HepG2 (cell line): Measurements from ENCODE around the gene ANP32D. TPM values are rescaled to one million over a fixed set of nuclear protein-coding genes. Genes with fewer than 3 reads are reported as not detected.

ENCODE experiments used
- ATAC-seq: fragments of 200-7000 bp; cut with Tn5 transposase; 3 replicates; pipeline ENCODE4 v1.9.1; 2020; ENCODE audit warnings: mild to moderate bottlenecking, moderate library complexity
- BruUV-seq: library from RNA; stranded (reverse); fragments of 400-500 nt; replicated peaks from 2 replicates; lab custom pipeline; 2021; lab: Mats Ljungman, UMichigan
- CTCF ChIA-PET: fragments of 300-600 bp; formaldehyde crosslinking; extraction: SDS; loops from one replicate; lab custom pipeline; 2021; ENCODE audit warnings: low total read pairs, inconsistent platforms, low intra/inter-chr PET ratio; lab: Yijun Ruan, JAX
- POLR2A ChIA-PET: fragments of 350-600 bp; sonication (Branson Sonifier 250); formaldehyde crosslinking; loops from one replicate; lab custom pipeline; 2020; ENCODE audit warnings: antibody characterized with exemption, inconsistent platforms; lab: Yijun Ruan, JAX
- DNase-seq: peaks from one replicate; pipeline ENCODE4 v3.0.0-alpha.2; 2015; ENCODE audit warnings: low spot score
- FAIRE-seq: peaks from 3 replicates; lab custom pipeline; 2011; peaks lifted over from hg19 to GRCh38; lab: Jason Lieb, UNC
- H2AFZ ChIP-seq: one replicate; pipeline ENCODE4 v1.6.1; 2011; ENCODE audit warnings: low read length, inconsistent platforms
- H3K27ac ChIP-seq: fragments of 300-600 bp; 3 replicates; pipeline ENCODE4 v1.8.0; 2011; ENCODE audit warnings: mixed run types, mild to moderate bottlenecking, mixed read lengths, low read length, inconsistent platforms; ENCODE audit not compliant: insufficient read depth; ENCODE audit errors: extremely low read length
- H3K27me3 ChIP-seq, 2 experiments: fragments of 200-600 bp in 1 of 2; 2 replicates in 1 of 2; 3 replicates in 1 of 2; pipeline versions ENCODE4 v1.6.0 to v1.8.0; 2011; ENCODE audit warnings: low read length in 2 of 2, mild to moderate bottlenecking in 2 of 2, moderate library complexity in 2 of 2, inconsistent platforms in 1 of 2; ENCODE audit not compliant: insufficient read depth in 2 of 2, control insufficient read depth in 1 of 2
- H3K36me3 ChIP-seq, 2 experiments: fragments of 200-600 bp in 1 of 2; replicated peaks in 1 of 2; 2 replicates in 1 of 2; 3 replicates in 1 of 2; pipeline versions ENCODE4 v1.5.1 to v1.8.0; 2011; ENCODE audit warnings: low read length in 2 of 2, inconsistent platforms in 1 of 2; ENCODE audit not compliant: insufficient read depth in 2 of 2, control insufficient read depth in 1 of 2
- H3K4me1 ChIP-seq: 2 replicates; pipeline ENCODE4 v1.5.1; 2012; ENCODE audit warnings: low read length, inconsistent platforms; ENCODE audit not compliant: insufficient read depth
- H3K4me2 ChIP-seq: 2 replicates; pipeline ENCODE4 v1.6.0; 2011; ENCODE audit warnings: low read depth, low read length, inconsistent platforms
- H3K4me3 ChIP-seq, 3 experiments: fragments of 200-600 bp in 1 of 3; sonication (generic), shearing (Covaris generic) in 1 of 3; replicated peaks in 1 of 3; 2 replicates each; pipeline ENCODE4 v1.5.1; 2011 to 2016; ENCODE audit warnings: low read length in 3 of 3, inconsistent platforms in 2 of 3, low read depth in 2 of 3, mild to moderate bottlenecking in 2 of 3, control low read depth in 1 of 3, mixed read lengths in 1 of 3; ENCODE audit not compliant: insufficient read depth in 1 of 3
- H3K79me2 ChIP-seq: one replicate; pipeline ENCODE4 v1.6.1; 2011; ENCODE audit warnings: low read length, inconsistent platforms; ENCODE audit not compliant: insufficient read depth
- H3K9ac ChIP-seq: 2 replicates; pipeline ENCODE4 v1.6.0; 2011; ENCODE audit warnings: mild to moderate bottlenecking, low read depth, low read length, inconsistent platforms; ENCODE audit not compliant: insufficient read depth
- H3K9me3 ChIP-seq: 2 replicates; pipeline ENCODE4 v1.5.1; 2012; ENCODE audit warnings: mild to moderate bottlenecking, low read length
- H4K20me1 ChIP-seq: 2 replicates; pipeline ENCODE4 v1.6.0; 2011; ENCODE audit warnings: inconsistent platforms, mild to moderate bottlenecking, low read length, moderate library complexity; ENCODE audit not compliant: insufficient read depth
- BHLHE40 ChIP-seq: IDR thresholded peaks from 2 replicates; pipeline ENCODE4 v1.6.1; 2011; ENCODE audit warnings: low read length, improper control_type of control experiment
- CBX5 ChIP-seq: sonication (generic); formaldehyde crosslinking; IDR thresholded peaks from 2 replicates; pipeline ENCODE4 v1.4.0; 2020; ENCODE audit warnings: missing genetic modification reagents, borderline replicate concordance
- DNMT1 ChIP-seq: sonication (generic); formaldehyde crosslinking; IDR thresholded peaks from 2 replicates; pipeline ENCODE4 v1.5.1; 2020; ENCODE audit warnings: mild to moderate bottlenecking, missing genetic modification reagents
- ETV6 ChIP-seq: sonication (generic); formaldehyde crosslinking; conservative IDR thresholded peaks from 2 replicates; pipeline ENCODE4 v1.4.0; 2020; ENCODE audit warnings: missing genetic modification reagents
- HNRNPL ChIP-seq: fragments of 200-400 bp; formaldehyde crosslinking; IDR thresholded peaks from 2 replicates; pipeline ENCODE4 v1.6.1; 2017; ENCODE audit warnings: mild to moderate bottlenecking, low read depth, low read length
- MED8 ChIP-seq: sonication (generic); formaldehyde crosslinking; IDR thresholded peaks from 2 replicates; pipeline ENCODE4 v1.8.1; 2023; ENCODE audit warnings: mild to moderate bottlenecking, missing genetic modification reagents; ENCODE audit not compliant: insufficient replicate concordance
- NCOA1 ChIP-seq: sonication (generic); formaldehyde crosslinking; IDR thresholded peaks from 2 replicates; pipeline ENCODE4 v1.9.0; 2021; ENCODE audit warnings: missing genetic modification reagents
- RFX5 ChIP-seq: IDR thresholded peaks from 2 replicates; pipeline ENCODE4 v1.6.1; 2011; ENCODE audit warnings: low read depth, low read length, improper control_type of control experiment
- RXRB ChIP-seq: IDR thresholded peaks from 2 replicates; pipeline ENCODE4 v1.6.1; 2016; ENCODE audit warnings: borderline replicate concordance, missing genetic modification reagents, missing compliant biosample characterization
- TAF1 ChIP-seq: sonication (generic); formaldehyde crosslinking; IDR thresholded peaks from 2 replicates; pipeline ENCODE4 v1.4.0; 2020; ENCODE audit warnings: missing genetic modification reagents
- XRCC5 ChIP-seq: fragments of 200-400 bp; formaldehyde crosslinking; optimal IDR thresholded peaks from 2 replicates; pipeline ENCODE3; 2017; ENCODE audit warnings: mild to moderate bottlenecking, low read length
- ZBTB7A ChIP-seq: sonication (generic); formaldehyde crosslinking; IDR thresholded peaks from 2 replicates; pipeline ENCODE4 v1.8.0; 2022; ENCODE audit warnings: mild to moderate bottlenecking, missing genetic modification reagents
- ZMYM2 ChIP-seq: sonication (generic); formaldehyde crosslinking; IDR thresholded peaks from 2 replicates; pipeline ENCODE4 v1.8.0; 2022; ENCODE audit warnings: mild to moderate bottlenecking, missing genetic modification reagents
- ZNF333 ChIP-seq: sonication (generic); formaldehyde crosslinking; IDR thresholded peaks from 2 replicates; pipeline ENCODE4 v1.4.0; 2020; ENCODE audit warnings: mild to moderate bottlenecking, missing genetic modification reagents, borderline replicate concordance
- ZNF83 ChIP-seq: sonication (generic); formaldehyde crosslinking; IDR thresholded peaks from 2 replicates; pipeline ENCODE4 v1.4.0; 2020; ENCODE audit warnings: missing genetic modification reagents, mild to moderate bottlenecking, borderline replicate concordance
- ZZZ3 ChIP-seq: sonication (generic); formaldehyde crosslinking; IDR thresholded peaks from 2 replicates; pipeline ENCODE4 v1.4.0; 2020; ENCODE audit warnings: missing genetic modification reagents, mild to moderate bottlenecking, borderline replicate concordance
- WGBS: methylation state at CpG from one replicate; pipeline ENCODE4 v1.1.6; 2017; ENCODE audit warnings: low lambda C conversion rate; 5-methylcytosine and 5-hydroxymethylcytosine counted together
- in situ Hi-C: cut with HindIII; loops from 2 replicates; pipeline ENCODE4 v1.10.0; 2017; ENCODE audit warnings: low pct_unique_long_range_greater_than_20kb; ENCODE audit not compliant: extremely low pct_ligation_motif_present
- intact Hi-C: fragments of 100-400 bp; cut with micrococcal nuclease; formaldehyde crosslinking; loops from one replicate; pipeline ENCODE4 v1.10.0; 2022; ENCODE audit not compliant: unreplicated experiment
- polyA plus RNA-seq, 8 experiments: library from polyadenylated mRNA; depleted of rRNA in 3 of 8; stranded (reverse) in 7 of 8; unstranded in 1 of 8; fragments of >200 nt; fragmentation: Illumina TruSeq in 4 of 8; extraction: Trizol in 4 of 8; gene quantifications; 2 replicates each; pipeline versions ENCODE4 v1.2.1 to v1.2.3, GENCODE V29; 2011 to 2016; ENCODE audit warnings: low read depth in 4 of 8, missing spikeins in 1 of 8, mixed read lengths in 1 of 8; ENCODE audit not compliant: insufficient read depth in 1 of 8
- total RNA-seq, 5 experiments: library from RNA; depleted of rRNA; stranded (reverse); fragments of >200 nt; fragmentation: Illumina TruSeq; extraction: Trizol; gene quantifications; 2 replicates each; pipeline ENCODE4 v1.2.3, GENCODE V29; 2016; ENCODE audit warnings: low read depth in 1 of 5
- TF ChIP-seq, protein P1 (sequence below): sonication (generic); IDR thresholded peaks from 2 replicates; pipeline ENCODE4 v1.6.1; 2016; ENCODE audit warnings: low read depth, borderline replicate concordance
- TF ChIP-seq, protein P2 (sequence below): conservative IDR thresholded peaks from 2 replicates; pipeline ENCODE4 v1.6.1; 2018; ENCODE audit warnings: missing genetic modification reagents
- TF ChIP-seq, protein P3 (sequence below): sonication (generic); formaldehyde crosslinking; IDR thresholded peaks from 2 replicates; pipeline ENCODE4; 2020; ENCODE audit warnings: missing genetic modification reagents, mild to moderate bottlenecking, borderline replicate concordance
- TF ChIP-seq, protein P4 (sequence below): sonication (generic); formaldehyde crosslinking; IDR thresholded peaks from 2 replicates; pipeline ENCODE4 v1.4.0; 2020; ENCODE audit warnings: missing genetic modification reagents, low read depth, mild to moderate bottlenecking, borderline replicate concordance

ANP32D gene
- total and polyA plus RNA-seq, 2 of the 13 experiments (the other 11 are each of a cell fraction or from before 2014, with no cell fraction given), result not detected

DNA sequence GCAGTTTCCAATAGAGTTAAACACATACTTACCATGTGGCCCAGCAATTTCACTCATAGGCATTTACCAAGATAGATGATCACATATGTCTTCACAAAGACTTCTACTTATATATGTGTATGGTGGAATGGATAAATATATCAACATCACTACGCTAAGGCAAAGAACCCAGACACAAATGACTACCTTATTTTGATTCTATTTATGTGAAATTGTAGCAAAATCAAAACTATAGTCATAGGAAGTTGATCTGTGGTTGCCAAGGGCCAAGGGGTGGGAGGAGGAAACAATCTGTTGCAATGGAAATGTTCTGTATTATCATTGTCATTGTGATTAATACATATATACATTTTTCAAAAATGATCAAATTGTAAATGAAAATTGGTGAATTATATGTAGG, 47.7 kb upstream of the ANP32D start:
- Histone ChIP-seq H3K36me3 (no peaks in the 10 kb centered on the region), H3K27ac (no peak overlapping the region), H3K9me3 (no peaks in the 10 kb centered on the region), H3K9ac (no peak overlapping the region), H3K4me1 (no peaks in the 10 kb centered on the region), H3K4me2 (no peak overlapping the region), H3K79me2 (no peaks in the 10 kb centered on the region), H4K20me1 (no peaks in the 10 kb centered on the region), H3K4me3 (no peak overlapping the region), H2AFZ (no peak overlapping the region), H3K27me3 (no peaks in the 10 kb centered on the region)
- ChIA-PET POLR2A (no interaction called here), CTCF (no interaction called here)
- DNase-seq (no peak), ATAC-seq (no peak), FAIRE-seq (no peak)
- BruUV-seq, result no TSS peak
- TF ChIP-seq, protein P1, sequence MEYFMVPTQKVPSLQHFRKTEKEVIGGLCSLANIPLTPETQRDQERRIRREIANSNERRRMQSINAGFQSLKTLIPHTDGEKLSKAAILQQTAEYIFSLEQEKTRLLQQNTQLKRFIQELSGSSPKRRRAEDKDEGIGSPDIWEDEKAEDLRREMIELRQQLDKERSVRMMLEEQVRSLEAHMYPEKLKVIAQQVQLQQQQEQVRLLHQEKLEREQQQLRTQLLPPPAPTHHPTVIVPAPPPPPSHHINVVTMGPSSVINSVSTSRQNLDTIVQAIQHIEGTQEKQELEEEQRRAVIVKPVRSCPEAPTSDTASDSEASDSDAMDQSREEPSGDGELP, result no peak
- TF ChIP-seq TAF1 (CRISPR knock-in tag), result no peak
- no peak for TF ChIP-seq RFX5
- no peak for TF ChIP-seq DNMT1 (CRISPR knock-in tag)
- no peak for TF ChIP-seq HNRNPL
- no peak for TF ChIP-seq MED8 (CRISPR knock-in tag)
- no peak for TF ChIP-seq ZMYM2
- TF ChIP-seq ZBTB7A (CRISPR knock-in tag), result no peak
- no peak for TF ChIP-seq NCOA1 (CRISPR knock-in tag)
- no peak for TF ChIP-seq CBX5 (CRISPR knock-in tag)
- TF ChIP-seq ZNF83 (CRISPR knock-in tag), result no peak
- no peak for TF ChIP-seq ZZZ3 (CRISPR knock-in tag)
- no peak for TF ChIP-seq BHLHE40
- TF ChIP-seq, protein P2, sequence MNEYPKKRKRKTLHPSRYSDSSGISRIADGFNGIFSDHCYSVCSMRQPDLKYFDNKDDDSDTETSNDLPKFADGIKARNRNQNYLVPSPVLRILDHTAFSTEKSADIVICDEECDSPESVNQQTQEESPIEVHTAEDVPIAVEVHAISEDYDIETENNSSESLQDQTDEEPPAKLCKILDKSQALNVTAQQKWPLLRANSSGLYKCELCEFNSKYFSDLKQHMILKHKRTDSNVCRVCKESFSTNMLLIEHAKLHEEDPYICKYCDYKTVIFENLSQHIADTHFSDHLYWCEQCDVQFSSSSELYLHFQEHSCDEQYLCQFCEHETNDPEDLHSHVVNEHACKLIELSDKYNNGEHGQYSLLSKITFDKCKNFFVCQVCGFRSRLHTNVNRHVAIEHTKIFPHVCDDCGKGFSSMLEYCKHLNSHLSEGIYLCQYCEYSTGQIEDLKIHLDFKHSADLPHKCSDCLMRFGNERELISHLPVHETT (CRISPR knock-in tag), result no peak
- no peak for TF ChIP-seq XRCC5
- no peak for TF ChIP-seq RXRB (CRISPR knock-in tag)
- no peak for TF ChIP-seq ETV6
- TF ChIP-seq ZNF333 (CRISPR knock-in tag), result no peak
- TF ChIP-seq, protein P3, sequence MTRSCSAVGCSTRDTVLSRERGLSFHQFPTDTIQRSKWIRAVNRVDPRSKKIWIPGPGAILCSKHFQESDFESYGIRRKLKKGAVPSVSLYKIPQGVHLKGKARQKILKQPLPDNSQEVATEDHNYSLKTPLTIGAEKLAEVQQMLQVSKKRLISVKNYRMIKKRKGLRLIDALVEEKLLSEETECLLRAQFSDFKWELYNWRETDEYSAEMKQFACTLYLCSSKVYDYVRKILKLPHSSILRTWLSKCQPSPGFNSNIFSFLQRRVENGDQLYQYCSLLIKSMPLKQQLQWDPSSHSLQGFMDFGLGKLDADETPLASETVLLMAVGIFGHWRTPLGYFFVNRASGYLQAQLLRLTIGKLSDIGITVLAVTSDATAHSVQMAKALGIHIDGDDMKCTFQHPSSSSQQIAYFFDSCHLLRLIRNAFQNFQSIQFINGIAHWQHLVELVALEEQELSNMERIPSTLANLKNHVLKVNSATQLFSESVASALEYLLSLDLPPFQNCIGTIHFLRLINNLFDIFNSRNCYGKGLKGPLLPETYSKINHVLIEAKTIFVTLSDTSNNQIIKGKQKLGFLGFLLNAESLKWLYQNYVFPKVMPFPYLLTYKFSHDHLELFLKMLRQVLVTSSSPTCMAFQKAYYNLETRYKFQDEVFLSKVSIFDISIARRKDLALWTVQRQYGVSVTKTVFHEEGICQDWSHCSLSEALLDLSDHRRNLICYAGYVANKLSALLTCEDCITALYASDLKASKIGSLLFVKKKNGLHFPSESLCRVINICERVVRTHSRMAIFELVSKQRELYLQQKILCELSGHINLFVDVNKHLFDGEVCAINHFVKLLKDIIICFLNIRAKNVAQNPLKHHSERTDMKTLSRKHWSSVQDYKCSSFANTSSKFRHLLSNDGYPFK, result no peak
- TF ChIP-seq, protein P4, sequence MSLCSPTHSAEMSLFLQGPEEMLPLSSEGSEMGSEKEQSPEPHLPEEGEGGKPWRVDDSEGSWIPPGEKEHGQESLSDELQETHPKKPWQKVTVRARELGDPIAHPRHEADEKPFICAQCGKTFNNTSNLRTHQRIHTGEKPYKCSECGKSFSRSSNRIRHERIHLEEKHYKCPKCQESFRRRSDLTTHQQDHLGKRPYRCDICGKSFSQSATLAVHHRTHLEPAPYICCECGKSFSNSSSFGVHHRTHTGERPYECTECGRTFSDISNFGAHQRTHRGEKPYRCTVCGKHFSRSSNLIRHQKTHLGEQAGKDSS (CRISPR knock-in tag), result no peak
- in situ Hi-C loops, result no loop called here
- WGBS, result 4% methylated on average over 1 of the region's 1 CpG
- intact Hi-C loops, result no loop called here
